ENCODE results near the gene EIF4A2.

- TF ChIP-seq YY1 (IDR thresholded peaks at IDR 0.05; ENCODE audit: insufficient read depth, insufficient read length) (no peak), ZNF274 (IDR thresholded peaks at IDR 0.05; ENCODE audit: low read depth, low read length) (no peak), SUZ12 (IDR thresholded peaks at IDR 0.05; ENCODE audit: extremely low read depth, insufficient read depth, insufficient read length) (no peak)
Measured at GRCh38 chr3:186782542-186783057, 777 bp upstream of the EIF4A2 start.

Data from NT2/D1 (cell line).